CD8-positive, alpha-beta memory T cell (primary cell): ENCODE data around the gene RAB9A. TPM values are rescaled to one million over a fixed set of nuclear protein-coding genes. Genes with fewer than 3 reads are reported as not detected.
"Not testable (repeated sequence)": the region's sequence is repeated elsewhere in the genome, so short reads cannot be mapped to it uniquely, and the experiment has no call there.

Source experiments
- CTCF ChIA-PET: fragments of 350-600 bp; sonication (Branson Sonifier 250); formaldehyde crosslinking; loops from one replicate; lab custom pipeline; 2021; ENCODE audit warnings: antibody characterized with exemption; lab: Charles Lee
- POLR2A ChIA-PET: fragments of 350-600 bp; sonication (Branson Sonifier 250); formaldehyde crosslinking; loops from one replicate; lab custom pipeline; 2021; ENCODE audit warnings: antibody characterized with exemption; lab: Charles Lee
- DNase-seq, 5 donors: peaks; one replicate each; pipeline versions ENCODE4 v3.0.0 to v3.0.0-alpha.2; 2020 to 2022; ENCODE audit warnings: mixed read lengths in 1 of 5
- H3K27ac ChIP-seq: one replicate; pipeline ENCODE4 v1.7.0; 2013; ENCODE audit warnings: low read depth, mild to moderate bottlenecking, low read length, moderate library complexity
- H3K27me3 ChIP-seq: 2 replicates; pipeline ENCODE4 v1.7.0; 2013; ENCODE audit warnings: low read length, mild to moderate bottlenecking; ENCODE audit not compliant: insufficient read depth, poor library complexity, severe bottlenecking
- H3K36me3 ChIP-seq: 2 replicates; pipeline ENCODE4 v1.7.0; 2013; ENCODE audit warnings: mild to moderate bottlenecking, low read length, moderate library complexity; ENCODE audit not compliant: insufficient read depth
- H3K4me1 ChIP-seq: 2 replicates; pipeline ENCODE4 v1.7.0; 2013; ENCODE audit warnings: mild to moderate bottlenecking, low read length, moderate library complexity; ENCODE audit not compliant: insufficient read depth
- H3K4me3 ChIP-seq: 2 replicates; pipeline ENCODE4 v1.7.0; 2013; ENCODE audit warnings: mild to moderate bottlenecking, low read length
- H3K9me3 ChIP-seq: 2 replicates; pipeline ENCODE4 v1.7.0; 2013; ENCODE audit warnings: mild to moderate bottlenecking, low read length
- H3K27ac Mint-ChIP-seq, 8 donors: one replicate each; pipeline ENCODE4 v1.8.0; 2020 to 2021; ENCODE audit warnings: mixed read lengths in 8 of 8, mild to moderate bottlenecking in 6 of 8, inconsistent platforms in 3 of 8, moderate library complexity in 3 of 8
- H3K27me3 Mint-ChIP-seq, 2 donors: one replicate each; pipeline ENCODE4 v1.8.0; 2020 to 2021; ENCODE audit warnings: mixed read lengths in 2 of 2, mild to moderate bottlenecking in 1 of 2, moderate library complexity in 1 of 2
- H3K36me3 Mint-ChIP-seq, 3 donors: one replicate each; pipeline ENCODE4 v1.8.0; 2020 to 2021; ENCODE audit warnings: mixed read lengths in 3 of 3, inconsistent platforms in 1 of 3, mild to moderate bottlenecking in 1 of 3
- H3K4me1 Mint-ChIP-seq, 3 donors: one replicate each; pipeline ENCODE4 v1.8.0; 2020 to 2021; ENCODE audit warnings: mixed read lengths in 3 of 3, inconsistent platforms in 1 of 3, mild to moderate bottlenecking in 1 of 3
- H3K4me3 Mint-ChIP-seq, 7 donors: one replicate each; pipeline ENCODE4 v1.8.0; 2020 to 2021; ENCODE audit warnings: mixed read lengths in 7 of 7, mild to moderate bottlenecking in 6 of 7, moderate library complexity in 4 of 7, inconsistent platforms in 2 of 7
- H3K9me3 Mint-ChIP-seq, 5 donors: one replicate each; pipeline ENCODE4 v1.8.0; 2020 to 2022; ENCODE audit warnings: mixed read lengths in 5 of 5, mild to moderate bottlenecking in 3 of 5, moderate library complexity in 2 of 5, inconsistent platforms in 1 of 5
- polyA plus RNA-seq: library from polyadenylated mRNA; unstranded; fragments of 300-500 nt; fragmentation: Illumina TruSeq; gene quantifications from one replicate; pipeline ENCODE4 v1.2.3, GENCODE V29; 2021
- total RNA-seq, 2 experiments: library from RNA; stranded (reverse); gene quantifications; one replicate each; pipeline ENCODE4 v1.2.3, GENCODE V29; 2021

Gene RAB9A
- total and polyA plus RNA-seq, 3 experiments from 2014 or later, result 27.1 to 48.1 (median 32.8) TPM

DNA sequence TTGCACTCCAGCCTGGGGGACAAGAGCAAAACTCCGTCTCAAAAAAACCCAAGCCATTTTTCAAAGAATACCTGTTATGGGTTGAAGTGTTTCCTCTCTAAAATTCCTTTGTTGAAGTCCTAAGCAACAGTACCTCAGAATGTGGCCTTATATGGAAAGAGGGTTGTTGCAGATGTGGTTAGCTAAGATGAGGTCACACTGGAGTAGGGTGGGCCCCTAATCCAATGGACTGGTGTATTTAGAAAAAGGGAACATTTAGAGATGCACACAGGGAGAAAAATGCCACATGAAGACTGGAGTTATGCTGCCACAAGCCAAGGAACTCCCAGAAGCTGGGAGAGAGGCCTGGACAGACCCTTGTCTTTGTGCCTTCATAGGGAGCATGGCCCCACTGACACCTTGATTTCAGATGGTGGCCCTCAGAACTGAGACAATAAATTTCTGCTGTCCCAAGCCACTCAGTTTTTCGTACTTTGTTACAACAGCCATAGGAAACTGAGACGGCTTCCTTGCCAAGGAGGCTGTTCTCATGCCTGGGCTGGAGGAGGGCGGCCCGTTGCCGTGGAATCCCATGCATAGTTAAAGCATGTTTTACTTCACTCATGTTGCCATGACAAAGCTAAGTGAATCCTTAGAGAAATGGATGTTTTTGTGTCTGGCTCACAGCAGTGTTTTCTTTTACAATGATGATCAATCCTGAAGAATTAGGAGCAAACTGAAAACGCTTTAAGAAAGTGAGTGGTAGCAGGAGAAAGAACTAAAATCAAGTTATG lies 29.0 kb downstream of the RAB9A start:
- Histone ChIP-seq H3K36me3 (no peaks in the 10 kb centered on the region), H3K9me3 (no peaks in the 10 kb centered on the region), H3K27me3 (no peaks in the 10 kb centered on the region), H3K27ac (no peak overlapping the region), H3K4me3 (no peak overlapping the region), H3K4me1 (peaks cover 40% of the 10 kb centered on the region)
- POLR2A ChIA-PET, result no interaction called here
- peaks cover 18 to 56% (median 23%) of the 10 kb centered on the region in 3 donors for H3K36me3 Mint-ChIP-seq
- peaks cover 55 to 65% (median 64%) of the 10 kb centered on the region in 3 donors for H3K4me1 Mint-ChIP-seq
- peak overlapping the region; percentile 56 to 97 (median 89) for H3K27ac Mint-ChIP-seq
- no peaks in the 10 kb centered on the region for H3K9me3 Mint-ChIP-seq
- CTCF ChIA-PET, result no interaction called here
- no peak for DNase-seq
- H3K4me3 Mint-ChIP-seq, result peak overlapping the region in 5 of 7 donors; percentile 17 to 52 (median 30)
- H3K27me3 Mint-ChIP-seq, result no peaks in the 10 kb centered on the region

DNA sequence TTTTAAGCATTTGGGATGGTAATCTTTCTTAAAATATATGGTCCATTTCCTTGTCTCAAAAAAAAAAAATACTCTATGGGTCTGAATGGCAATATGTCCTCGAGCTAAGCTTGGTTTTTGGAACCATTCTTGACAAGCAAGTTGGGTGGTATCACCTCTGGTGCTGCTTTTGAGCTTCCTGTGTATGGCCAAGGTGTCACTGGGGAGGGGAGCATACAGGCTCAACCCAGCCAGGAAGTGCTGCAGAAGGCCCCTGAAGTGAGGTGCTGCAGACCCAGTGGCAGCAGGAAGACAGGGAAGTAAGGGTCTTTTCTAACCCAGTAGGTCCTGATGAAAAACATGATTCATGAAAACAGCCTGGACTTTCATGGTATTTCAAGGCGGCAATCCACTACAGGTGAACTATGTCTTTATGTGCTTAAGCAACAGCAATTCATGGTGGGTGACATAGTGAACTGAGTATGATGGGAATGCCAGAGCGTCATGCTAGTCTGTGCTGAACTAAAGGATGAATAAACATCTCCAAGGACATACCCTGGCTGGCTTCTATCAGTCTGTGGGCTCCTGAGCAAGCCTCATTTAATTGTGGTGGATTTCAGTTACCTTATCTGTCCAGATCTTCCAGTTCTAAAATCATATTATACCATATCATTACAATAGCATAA lies 30.4 kb downstream of the RAB9A start:
- H3K27ac ChIP-seq, result no peak overlapping the region

DNA sequence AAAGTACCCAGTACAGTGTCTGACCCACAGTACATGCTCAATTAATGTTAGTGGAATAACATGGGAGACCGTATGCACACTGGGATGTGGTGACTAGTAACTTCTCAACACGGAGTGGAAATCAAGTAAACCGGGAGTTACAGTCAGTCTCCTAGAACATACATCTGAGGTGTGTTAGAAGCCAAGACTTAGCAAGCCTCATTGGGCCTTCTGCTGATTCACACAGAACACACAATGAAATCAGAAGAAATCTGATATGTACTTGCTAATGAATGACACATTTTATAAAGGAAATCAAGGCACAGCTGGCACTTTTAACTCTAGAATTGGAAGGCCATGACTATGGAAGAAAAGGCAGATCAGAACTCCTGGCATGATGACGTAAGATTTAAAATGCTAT lies 32.4 kb downstream of the RAB9A start:
- H3K4me1 ChIP-seq, result peaks cover 37% of the 10 kb centered on the region
- ChIA-PET POLR2A (no interaction called here), CTCF (interaction anchor here (3.5 kb wide), 1 partner anchor 14 kb away, joined by 16 read pairs; the partner anchor contains the start of genes OFD1 and TRAPPC2)
- Mint-ChIP-seq H3K36me3 (peaks cover 15 to 54% (median 23%) of the 10 kb centered on the region in 3 donors), H3K27ac (peak overlapping the region in 6 of 8 donors; percentile 9 to 89 (median 31)), H3K4me1 (peaks cover 75 to 90% (median 87%) of the 10 kb centered on the region in 3 donors), H3K4me3 (no peak overlapping the region), H3K9me3 (peaks cover 0 to 8% (median 2%) of the 10 kb centered on the region in 5 donors), H3K27me3 (peaks cover 0 to 2% of the 10 kb centered on the region in 2 donors)
- no peaks in the 10 kb centered on the region for H3K36me3 ChIP-seq
- H3K27ac ChIP-seq, result no peak overlapping the region
- no peak overlapping the region for H3K4me3 ChIP-seq
- DNase-seq, result no peak
- no peaks in the 10 kb centered on the region for H3K9me3 ChIP-seq
- H3K27me3 ChIP-seq, result no peaks in the 10 kb centered on the region

More for the DNA sequence above, 30.4 kb downstream of the RAB9A start:
- H3K4me3 ChIP-seq, result no peak overlapping the region
- Mint-ChIP-seq H3K4me1 (peaks cover 64 to 76% (median 74%) of the 10 kb centered on the region in 3 donors), H3K27ac (peak overlapping the region; percentile 71 to 99 (median 90)), H3K27me3 (no peaks in the 10 kb centered on the region), H3K4me3 (peak overlapping the region; percentile 34 to 86 (median 64)), H3K9me3 (no peaks in the 10 kb centered on the region), H3K36me3 (peaks cover 18 to 63% (median 25%) of the 10 kb centered on the region in 3 donors)
- DNase-seq, result peak in 4 of 5 donors; percentile 22 to 52 (median 40)
- no peaks in the 10 kb centered on the region for H3K27me3 ChIP-seq
- CTCF ChIA-PET, result interaction anchor here (0.8 to 3.5 kb wide), 2 partner anchors 15 to 16 kb away, joined by 5 to 16 read pairs; partner anchors contain the start of genes OFD1 and TRAPPC2
- H3K36me3 ChIP-seq, result no peaks in the 10 kb centered on the region
- no peaks in the 10 kb centered on the region for H3K9me3 ChIP-seq
- POLR2A ChIA-PET, result interaction anchor here (0.5 to 2.2 kb wide), 5 partner anchors 11 to 60 kb away, joined by 3 to 15 read pairs (median 4); partner anchors contain the start of genes OFD1 and TRAPPC2
- peaks cover 40% of the 10 kb centered on the region for H3K4me1 ChIP-seq

DNA sequence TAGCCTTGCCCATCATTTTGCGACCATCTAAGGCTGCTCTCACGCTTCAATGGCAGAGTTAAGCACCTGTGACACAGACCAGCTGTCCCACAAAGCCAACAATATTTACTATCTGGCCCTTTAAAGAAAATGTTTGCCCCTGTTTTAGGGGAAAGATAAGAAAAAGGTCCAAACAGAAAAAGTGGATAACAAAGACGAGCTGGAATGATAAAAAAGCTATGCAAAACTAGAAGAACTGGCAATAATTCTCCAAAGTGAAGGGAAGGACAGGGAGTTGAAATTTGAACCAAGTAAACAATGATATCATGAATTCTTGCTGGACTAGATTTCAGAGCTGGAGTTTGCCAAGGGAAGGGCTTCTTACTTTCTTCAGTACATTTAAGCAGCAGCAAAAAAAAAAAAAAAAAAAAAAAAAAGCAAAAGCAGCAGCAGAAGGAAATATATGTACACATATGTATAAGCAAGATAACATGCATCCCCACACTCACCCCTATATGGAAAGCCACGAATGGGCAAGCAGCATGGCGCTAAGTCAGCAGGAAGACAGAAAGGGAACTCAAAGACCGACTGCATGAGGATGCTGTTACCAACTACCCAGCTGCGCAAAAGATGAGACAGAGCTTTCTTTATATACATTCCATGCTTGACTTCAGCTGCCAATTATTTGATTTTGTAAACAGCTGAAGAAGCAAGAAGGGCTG lies 33.0 kb downstream of the RAB9A start:
- peaks cover 77 to 90% (median 89%) of the 10 kb centered on the region in 3 donors for H3K4me1 Mint-ChIP-seq
- Histone ChIP-seq H3K27me3 (no peaks in the 10 kb centered on the region), H3K4me3 (no peak overlapping the region), H3K4me1 (peaks cover 34% of the 10 kb centered on the region), H3K27ac (peak overlapping the region; percentile 24), H3K36me3 (no peaks in the 10 kb centered on the region), H3K9me3 (no peaks in the 10 kb centered on the region)
- peaks cover 14 to 56% (median 28%) of the 10 kb centered on the region in 3 donors for H3K36me3 Mint-ChIP-seq
- H3K27me3 Mint-ChIP-seq, result peaks cover 0 to 2% of the 10 kb centered on the region in 2 donors
- no peak for DNase-seq
- H3K4me3 Mint-ChIP-seq, result peak overlapping the region in 3 of 7 donors; percentile 1 to 29 (median 12)
- peaks cover 0 to 9% (median 2%) of the 10 kb centered on the region in 5 donors for H3K9me3 Mint-ChIP-seq
- ChIA-PET POLR2A (no interaction called here), CTCF (interaction anchor here (3.5 kb wide), 1 partner anchor 14 kb away, joined by 16 read pairs; the partner anchor contains the start of genes OFD1 and TRAPPC2)
- H3K27ac Mint-ChIP-seq, result peak overlapping the region; percentile 47 to 80 (median 74)

DNA sequence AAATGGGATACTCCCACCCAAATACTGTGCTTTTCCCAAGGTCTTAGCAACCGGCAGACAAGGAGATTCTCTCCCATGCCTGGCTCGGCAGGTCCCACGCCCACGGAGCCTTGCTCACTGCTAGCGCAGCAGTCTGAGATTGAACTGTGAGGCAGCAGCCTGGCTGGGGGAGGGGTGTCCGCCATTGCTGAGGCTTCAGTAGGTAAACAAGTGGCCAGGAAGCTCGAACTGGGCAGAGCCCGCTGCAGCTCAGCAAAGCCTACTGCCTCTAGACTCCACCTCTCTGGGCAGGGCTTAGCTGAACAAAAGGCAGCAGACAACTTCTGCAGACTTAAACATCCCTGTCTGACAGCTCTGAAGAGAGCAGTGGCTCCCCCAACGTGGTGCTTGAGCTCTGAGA lies 36.0 kb downstream of the RAB9A start:
- H3K27me3 Mint-ChIP-seq, H3K36me3 ChIP-seq, H3K27me3 ChIP-seq, H3K4me1 ChIP-seq, H3K9me3 ChIP-seq, H3K27ac ChIP-seq, H3K4me3 ChIP-seq: not testable (repeated sequence)
- peak; percentile 23 to 84 (median 42) for DNase-seq
- POLR2A ChIA-PET, result interaction anchor here (0.5 to 2.9 kb wide), 4 partner anchors 9 to 771 kb away, joined by 3 to 23 read pairs (median 4); partner anchors contain the start of genes OFD1 and TRAPPC2
- CTCF ChIA-PET, result interaction anchor here (0.6 to 1.7 kb wide), 4 partner anchors 9 to 38 kb away, joined by 3 to 13 read pairs (median 4); partner anchors contain the start of genes OFD1 and TRAPPC2
- Mint-ChIP-seq H3K4me3 (peak overlapping the region; percentile 68 to 89 (median 75)), H3K9me3 (peaks cover 0 to 16% (median 9%) of the 10 kb centered on the region in 5 donors), H3K4me1 (peaks cover 73 to 87% (median 82%) of the 10 kb centered on the region in 3 donors), H3K36me3 (peaks cover 21 to 58% (median 40%) of the 10 kb centered on the region in 3 donors), H3K27ac (peak overlapping the region; percentile 84 to 98 (median 90))

DNA sequence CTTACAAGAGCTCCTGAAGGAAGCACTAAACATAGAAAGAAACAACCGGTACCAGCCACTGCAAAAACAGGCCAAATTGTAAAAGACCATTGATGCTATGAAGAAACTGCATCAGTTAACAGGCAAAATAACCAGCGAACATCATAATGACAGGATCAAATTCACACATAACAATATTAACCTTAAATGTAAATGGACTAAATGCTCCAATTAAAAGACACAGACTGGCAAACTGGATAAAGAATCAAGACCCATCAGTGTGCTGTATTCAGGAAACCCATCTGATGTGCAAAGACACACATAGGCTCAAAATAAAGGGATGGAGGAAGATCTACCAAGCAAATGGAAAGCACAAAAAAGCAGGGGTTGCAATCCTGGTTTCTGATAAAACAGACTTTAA lies 37.7 kb downstream of the RAB9A start:
- Mint-ChIP-seq H3K36me3 (peaks cover 19 to 61% (median 51%) of the 10 kb centered on the region in 3 donors), H3K27ac (peak overlapping the region; percentile 70 to 98 (median 90)), H3K9me3 (peaks cover 0 to 20% (median 9%) of the 10 kb centered on the region in 5 donors), H3K4me3 (peak overlapping the region in 4 of 7 donors; percentile 2 to 70 (median 33)), H3K4me1 (peaks cover 73 to 87% (median 81%) of the 10 kb centered on the region in 3 donors)
- H3K27me3 Mint-ChIP-seq, H3K4me1 ChIP-seq, H3K9me3 ChIP-seq, H3K27ac ChIP-seq, H3K4me3 ChIP-seq, H3K27me3 ChIP-seq, DNase-seq, CTCF ChIA-PET, H3K36me3 ChIP-seq: not testable (repeated sequence)
- POLR2A ChIA-PET, result interaction anchor here (2.9 kb wide), 1 partner anchor 8 kb away, joined by 23 read pairs; the partner anchor contains the start of genes OFD1 and TRAPPC2

DNA sequence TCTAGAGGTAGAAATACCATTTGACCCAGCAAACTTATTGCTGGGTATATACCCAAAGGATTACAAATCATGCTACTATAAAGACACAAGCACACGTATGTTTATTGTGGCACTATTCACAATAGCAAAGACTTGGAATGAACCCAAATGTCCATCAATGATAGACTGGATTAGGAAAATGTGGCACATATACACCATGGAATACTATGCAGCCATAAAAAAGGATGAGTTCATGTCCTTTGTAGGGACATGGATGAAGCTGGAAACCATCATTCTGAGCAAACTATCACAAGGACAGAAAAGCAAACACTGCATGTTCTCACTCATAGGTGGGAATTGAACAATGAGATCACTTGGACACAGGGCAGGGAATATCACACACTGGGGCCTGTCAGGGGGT lies 41.6 kb downstream of the RAB9A start:
- H3K27ac Mint-ChIP-seq, result peak overlapping the region in 4 of 8 donors; percentile 2 to 98 (median 31)
- DNase-seq, H3K27me3 ChIP-seq, H3K36me3 ChIP-seq, POLR2A ChIA-PET, H3K9me3 ChIP-seq, H3K27ac ChIP-seq, H3K4me3 ChIP-seq, CTCF ChIA-PET, H3K27me3 Mint-ChIP-seq: not testable (repeated sequence)
- H3K4me1 ChIP-seq, result peaks cover 13% of the 10 kb centered on the region
- peaks cover 16 to 64% (median 46%) of the 10 kb centered on the region in 3 donors for H3K36me3 Mint-ChIP-seq
- peak overlapping the region in 1 of 7 donors; percentile 18 for H3K4me3 Mint-ChIP-seq
- peaks cover 0 to 20% (median 9%) of the 10 kb centered on the region in 5 donors for H3K9me3 Mint-ChIP-seq
- H3K4me1 Mint-ChIP-seq, result peaks cover 77 to 81% (median 79%) of the 10 kb centered on the region in 3 donors
